ENCODE measurements around the gene RNLS. TPM values are rescaled to one million over a fixed set of nuclear protein-coding genes. Genes with fewer than 3 reads are reported as not detected.

The RNLS gene
- polyA plus RNA-seq, 2 of the 4 experiments (the other 2 are of a cell fraction): 11.7 to 16.8 TPM

DNA sequence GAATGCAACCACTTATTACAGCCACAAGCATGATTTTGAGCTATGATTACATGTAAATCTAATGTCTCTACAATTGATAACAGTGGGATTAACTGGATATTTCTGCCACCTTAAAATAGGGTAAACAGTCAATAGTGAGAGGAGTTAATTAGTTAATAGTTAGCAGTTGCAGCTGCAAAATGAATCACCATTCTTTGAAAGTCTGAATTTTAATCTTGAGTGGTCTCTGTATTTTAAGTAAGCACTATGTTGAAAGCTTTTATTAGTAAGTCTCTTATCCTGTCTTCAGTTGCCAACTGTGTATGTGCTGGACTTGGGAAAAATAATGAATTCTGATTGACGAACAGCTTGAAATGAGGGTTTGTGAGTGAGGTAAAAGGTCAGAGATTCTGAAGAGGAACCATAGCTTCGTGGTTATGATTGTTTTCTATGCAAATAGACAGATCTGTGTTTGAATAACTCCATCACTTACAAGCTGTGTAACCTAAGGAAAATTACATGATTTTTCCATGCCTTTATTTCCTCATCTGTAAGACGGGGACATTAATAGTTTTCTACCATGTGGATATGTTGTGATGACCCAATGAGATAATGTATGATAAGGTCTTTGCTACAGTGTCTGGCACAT lies 75.2 kb downstream of the RNLS start:
- TF ChIP-seq NR3C1 (IDR thresholded peaks at IDR 0.05) (no peak), CBX2 (IDR thresholded peaks at IDR 0.05; ENCODE audit: borderline replicate concordance, low read depth) (no peak), JUNB (IDR thresholded peaks at IDR 0.05) (no peak), EHF (CRISPR knock-in tag; IDR thresholded peaks at IDR 0.05) (no peak), TFCP2L1 (CRISPR knock-in tag; IDR thresholded peaks at IDR 0.05) (no peak)
- TF ChIP-seq, protein P1, sequence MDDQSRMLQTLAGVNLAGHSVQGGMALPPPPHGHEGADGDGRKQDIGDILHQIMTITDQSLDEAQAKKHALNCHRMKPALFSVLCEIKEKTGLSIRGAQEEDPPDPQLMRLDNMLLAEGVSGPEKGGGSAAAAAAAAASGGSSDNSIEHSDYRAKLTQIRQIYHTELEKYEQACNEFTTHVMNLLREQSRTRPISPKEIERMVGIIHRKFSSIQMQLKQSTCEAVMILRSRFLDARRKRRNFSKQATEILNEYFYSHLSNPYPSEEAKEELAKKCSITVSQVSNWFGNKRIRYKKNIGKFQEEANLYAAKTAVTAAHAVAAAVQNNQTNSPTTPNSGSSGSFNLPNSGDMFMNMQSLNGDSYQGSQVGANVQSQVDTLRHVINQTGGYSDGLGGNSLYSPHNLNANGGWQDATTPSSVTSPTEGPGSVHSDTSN (IDR thresholded peaks at IDR 0.05): no peak
- ChIA-PET POLR2A (no interaction called here), CTCF (no interaction called here)
- DNase-seq (ENCODE audit: low read depth in 1 of 2, low spot score in 1 of 2): no peak
- WGBS (ENCODE audit: missing lambda C conversion rate): 62% methylated on average over 3 of the region's 3 CpGs
- Histone ChIP-seq H3K4me2 (no peak overlapping the region), H3K4me1 (no peaks in the 10 kb centered on the region), H3K27ac (no peak overlapping the region), H3K4me3 (no peak overlapping the region), H3K9me3 (no peaks in the 10 kb centered on the region)
- FAIRE-seq: peak; percentile 84
- no peak for ATAC-seq

DNA sequence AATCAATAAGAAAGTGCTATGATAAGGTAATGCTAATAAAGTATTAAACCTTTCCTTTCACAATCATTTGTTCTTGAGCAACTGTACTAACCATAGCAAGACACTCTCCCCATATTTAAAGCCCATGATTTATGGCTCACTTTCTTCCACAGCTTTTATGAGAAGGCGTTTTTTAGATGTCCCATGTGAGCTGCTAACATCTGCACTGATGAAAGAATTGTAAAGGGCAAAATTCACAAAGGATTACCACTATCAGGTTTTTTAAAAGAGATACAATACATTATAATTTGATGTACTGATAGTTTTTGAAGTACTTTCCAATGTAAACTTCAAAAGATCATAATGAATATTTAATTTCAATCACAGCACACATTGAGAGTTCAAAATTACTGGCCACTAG lies 75.7 kb downstream of the RNLS start:
- 23% methylated on average over 1 of the region's 1 CpG for WGBS (ENCODE audit: missing lambda C conversion rate)
- no peak for FAIRE-seq
- POLR2A ChIA-PET: no interaction called here
- CTCF ChIA-PET: no interaction called here
- H3K4me3 ChIP-seq: no peak overlapping the region
- no peak overlapping the region for H3K4me2 ChIP-seq
- no peak for DNase-seq (ENCODE audit: low read depth in 1 of 2, low spot score in 1 of 2)
- no peaks in the 10 kb centered on the region for H3K9me3 ChIP-seq
- ATAC-seq: no peak
- no peaks in the 10 kb centered on the region for H3K4me1 ChIP-seq
- TF ChIP-seq EHF (CRISPR knock-in tag; IDR thresholded peaks at IDR 0.05) (no peak), HOXA7 (CRISPR knock-in tag; IDR thresholded peaks at IDR 0.05) (no peak), HEYL (CRISPR knock-in tag; IDR thresholded peaks at IDR 0.05) (no peak), CHD4 (IDR thresholded peaks at IDR 0.05; ENCODE audit: borderline replicate concordance) (no peak), GATA3 (IDR thresholded peaks at IDR 0.05; ENCODE audit: borderline replicate concordance) (no peak), POLR2AphosphoS2 (conservative IDR thresholded peaks at IDR 0.05; ENCODE audit: low read length) (no peak), CEBPB (IDR thresholded peaks at IDR 0.05) (no peak), EHMT2 (IDR thresholded peaks at IDR 0.05; ENCODE audit: low read depth) (no peak), CBX2 (IDR thresholded peaks at IDR 0.05; ENCODE audit: borderline replicate concordance, low read depth) (no peak)
- TF ChIP-seq, protein P2, sequence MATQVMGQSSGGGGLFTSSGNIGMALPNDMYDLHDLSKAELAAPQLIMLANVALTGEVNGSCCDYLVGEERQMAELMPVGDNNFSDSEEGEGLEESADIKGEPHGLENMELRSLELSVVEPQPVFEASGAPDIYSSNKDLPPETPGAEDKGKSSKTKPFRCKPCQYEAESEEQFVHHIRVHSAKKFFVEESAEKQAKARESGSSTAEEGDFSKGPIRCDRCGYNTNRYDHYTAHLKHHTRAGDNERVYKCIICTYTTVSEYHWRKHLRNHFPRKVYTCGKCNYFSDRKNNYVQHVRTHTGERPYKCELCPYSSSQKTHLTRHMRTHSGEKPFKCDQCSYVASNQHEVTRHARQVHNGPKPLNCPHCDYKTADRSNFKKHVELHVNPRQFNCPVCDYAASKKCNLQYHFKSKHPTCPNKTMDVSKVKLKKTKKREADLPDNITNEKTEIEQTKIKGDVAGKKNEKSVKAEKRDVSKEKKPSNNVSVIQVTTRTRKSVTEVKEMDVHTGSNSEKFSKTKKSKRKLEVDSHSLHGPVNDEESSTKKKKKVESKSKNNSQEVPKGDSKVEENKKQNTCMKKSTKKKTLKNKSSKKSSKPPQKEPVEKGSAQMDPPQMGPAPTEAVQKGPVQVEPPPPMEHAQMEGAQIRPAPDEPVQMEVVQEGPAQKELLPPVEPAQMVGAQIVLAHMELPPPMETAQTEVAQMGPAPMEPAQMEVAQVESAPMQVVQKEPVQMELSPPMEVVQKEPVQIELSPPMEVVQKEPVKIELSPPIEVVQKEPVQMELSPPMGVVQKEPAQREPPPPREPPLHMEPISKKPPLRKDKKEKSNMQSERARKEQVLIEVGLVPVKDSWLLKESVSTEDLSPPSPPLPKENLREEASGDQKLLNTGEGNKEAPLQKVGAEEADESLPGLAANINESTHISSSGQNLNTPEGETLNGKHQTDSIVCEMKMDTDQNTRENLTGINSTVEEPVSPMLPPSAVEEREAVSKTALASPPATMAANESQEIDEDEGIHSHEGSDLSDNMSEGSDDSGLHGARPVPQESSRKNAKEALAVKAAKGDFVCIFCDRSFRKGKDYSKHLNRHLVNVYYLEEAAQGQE (IDR thresholded peaks at IDR 0.05): no peak
- TF ChIP-seq, protein P3, sequence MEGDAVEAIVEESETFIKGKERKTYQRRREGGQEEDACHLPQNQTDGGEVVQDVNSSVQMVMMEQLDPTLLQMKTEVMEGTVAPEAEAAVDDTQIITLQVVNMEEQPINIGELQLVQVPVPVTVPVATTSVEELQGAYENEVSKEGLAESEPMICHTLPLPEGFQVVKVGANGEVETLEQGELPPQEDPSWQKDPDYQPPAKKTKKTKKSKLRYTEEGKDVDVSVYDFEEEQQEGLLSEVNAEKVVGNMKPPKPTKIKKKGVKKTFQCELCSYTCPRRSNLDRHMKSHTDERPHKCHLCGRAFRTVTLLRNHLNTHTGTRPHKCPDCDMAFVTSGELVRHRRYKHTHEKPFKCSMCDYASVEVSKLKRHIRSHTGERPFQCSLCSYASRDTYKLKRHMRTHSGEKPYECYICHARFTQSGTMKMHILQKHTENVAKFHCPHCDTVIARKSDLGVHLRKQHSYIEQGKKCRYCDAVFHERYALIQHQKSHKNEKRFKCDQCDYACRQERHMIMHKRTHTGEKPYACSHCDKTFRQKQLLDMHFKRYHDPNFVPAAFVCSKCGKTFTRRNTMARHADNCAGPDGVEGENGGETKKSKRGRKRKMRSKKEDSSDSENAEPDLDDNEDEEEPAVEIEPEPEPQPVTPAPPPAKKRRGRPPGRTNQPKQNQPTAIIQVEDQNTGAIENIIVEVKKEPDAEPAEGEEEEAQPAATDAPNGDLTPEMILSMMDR (IDR thresholded peaks at IDR 0.05): no peak
- no peak overlapping the region for H3K27ac ChIP-seq

DNA sequence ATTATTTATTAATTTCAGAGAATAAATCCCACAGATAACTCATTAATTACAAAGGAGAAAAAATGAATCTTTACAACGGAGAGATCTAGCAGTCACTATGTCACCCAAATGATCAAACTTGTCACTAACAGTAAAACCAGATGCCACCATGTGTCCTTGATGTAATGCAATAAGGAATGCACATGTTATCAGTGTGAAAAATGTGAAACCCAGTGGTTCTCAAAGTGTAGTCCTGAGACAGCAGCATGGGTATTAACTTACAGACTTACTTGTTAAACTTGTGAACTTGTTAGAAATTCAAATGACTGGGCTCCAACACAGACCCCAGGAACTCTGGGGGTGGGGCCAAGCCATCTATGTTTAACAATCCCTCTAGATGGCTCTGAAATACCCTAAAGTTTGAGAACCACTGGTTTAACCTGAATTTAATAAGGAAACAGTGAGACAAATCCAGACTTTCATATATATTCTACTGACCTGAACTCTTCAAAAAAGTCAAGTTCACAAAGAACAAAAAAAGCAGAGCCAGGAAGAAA lies 77.4 kb downstream of the RNLS start:
- POLR2A ChIA-PET: no interaction called here
- no peak overlapping the region for H3K4me3 ChIP-seq
- H3K9me3 ChIP-seq: no peaks in the 10 kb centered on the region
- DNase-seq (ENCODE audit: low read depth in 1 of 2, low spot score in 1 of 2) (no peak), FAIRE-seq (no peak), ATAC-seq (no peak)
- WGBS (ENCODE audit: missing lambda C conversion rate): 54% methylated on average over 1 of the region's 1 CpG
- H3K4me2 ChIP-seq: no peak overlapping the region
- CTCF ChIA-PET: no interaction called here
- no peak overlapping the region for H3K27ac ChIP-seq
- H3K4me1 ChIP-seq: no peaks in the 10 kb centered on the region
- TF ChIP-seq TFCP2L1 (CRISPR knock-in tag; IDR thresholded peaks at IDR 0.05) (no peak), ZFP36 (IDR thresholded peaks at IDR 0.05; ENCODE audit: borderline replicate concordance, partially characterized antibody) (no peak), CBX8 (IDR thresholded peaks at IDR 0.05) (no peak), RNF2 (IDR thresholded peaks at IDR 0.05; ENCODE audit: borderline replicate concordance, low read depth) (no peak), CHD2 (IDR thresholded peaks at IDR 0.05; ENCODE audit: low read length, partially characterized antibody) (no peak), GATA3 (IDR thresholded peaks at IDR 0.05; ENCODE audit: borderline replicate concordance) (no peak), SREBF2 (IDR thresholded peaks at IDR 0.05) (no peak), HOXA7 (CRISPR knock-in tag; IDR thresholded peaks at IDR 0.05) (no peak), FOXS1 (CRISPR knock-in tag; IDR thresholded peaks at IDR 0.05) (no peak), JUN (IDR thresholded peaks at IDR 0.05) (no peak), FOSL2 (IDR thresholded peaks at IDR 0.05) (no peak), FOSL2 (CRISPR knock-in tag; IDR thresholded peaks at IDR 0.05) (no peak)
- TF ChIP-seq, protein P4, sequence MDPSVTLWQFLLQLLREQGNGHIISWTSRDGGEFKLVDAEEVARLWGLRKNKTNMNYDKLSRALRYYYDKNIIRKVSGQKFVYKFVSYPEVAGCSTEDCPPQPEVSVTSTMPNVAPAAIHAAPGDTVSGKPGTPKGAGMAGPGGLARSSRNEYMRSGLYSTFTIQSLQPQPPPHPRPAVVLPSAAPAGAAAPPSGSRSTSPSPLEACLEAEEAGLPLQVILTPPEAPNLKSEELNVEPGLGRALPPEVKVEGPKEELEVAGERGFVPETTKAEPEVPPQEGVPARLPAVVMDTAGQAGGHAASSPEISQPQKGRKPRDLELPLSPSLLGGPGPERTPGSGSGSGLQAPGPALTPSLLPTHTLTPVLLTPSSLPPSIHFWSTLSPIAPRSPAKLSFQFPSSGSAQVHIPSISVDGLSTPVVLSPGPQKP (IDR thresholded peaks at IDR 0.05; ENCODE audit: low read depth, low read length): no peak
- TF ChIP-seq, protein P5, sequence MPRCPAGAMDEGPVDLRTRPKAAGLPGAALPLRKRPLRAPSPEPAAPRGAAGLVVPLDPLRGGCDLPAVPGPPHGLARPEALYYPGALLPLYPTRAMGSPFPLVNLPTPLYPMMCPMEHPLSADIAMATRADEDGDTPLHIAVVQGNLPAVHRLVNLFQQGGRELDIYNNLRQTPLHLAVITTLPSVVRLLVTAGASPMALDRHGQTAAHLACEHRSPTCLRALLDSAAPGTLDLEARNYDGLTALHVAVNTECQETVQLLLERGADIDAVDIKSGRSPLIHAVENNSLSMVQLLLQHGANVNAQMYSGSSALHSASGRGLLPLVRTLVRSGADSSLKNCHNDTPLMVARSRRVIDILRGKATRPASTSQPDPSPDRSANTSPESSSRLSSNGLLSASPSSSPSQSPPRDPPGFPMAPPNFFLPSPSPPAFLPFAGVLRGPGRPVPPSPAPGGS (IDR thresholded peaks at IDR 0.05): no peak
